Renal cortical epithelial cell (primary cell): ENCODE data around the gene OLAH. TPM values are rescaled to one million over a fixed set of nuclear protein-coding genes. Genes with fewer than 3 reads are reported as not detected.

Experiments
- DNase-seq: peaks from one replicate; pipeline ENCODE4 v3.0.0-alpha.2; 2011; ENCODE audit warnings: low read depth
- total RNA-seq: library from RNA; depleted of rRNA; stranded (reverse); fragments of >200 nt; gene quantifications from 2 replicates; pipeline ENCODE4 v1.2.3, GENCODE V29; 2014

Gene OLAH
- total RNA-seq, 1 donor from 2014 or later = 0.05 TPM

- DNase-seq = no peak
Measured at GRCh38 chr10:15069230-15069629, 25.5 kb downstream of the OLAH start.

- no peak for DNase-seq
Measured at GRCh38 chr10:15072358-15072757, 28.6 kb downstream of the OLAH start.

GRCh38 chr10:15075421-15075820 lies 31.7 kb downstream of the OLAH start:
- DNase-seq = no peak

GRCh38 chr10:15083674-15084501 lies 40.1 kb downstream of the OLAH start:
- DNase-seq = no peak

DNA sequence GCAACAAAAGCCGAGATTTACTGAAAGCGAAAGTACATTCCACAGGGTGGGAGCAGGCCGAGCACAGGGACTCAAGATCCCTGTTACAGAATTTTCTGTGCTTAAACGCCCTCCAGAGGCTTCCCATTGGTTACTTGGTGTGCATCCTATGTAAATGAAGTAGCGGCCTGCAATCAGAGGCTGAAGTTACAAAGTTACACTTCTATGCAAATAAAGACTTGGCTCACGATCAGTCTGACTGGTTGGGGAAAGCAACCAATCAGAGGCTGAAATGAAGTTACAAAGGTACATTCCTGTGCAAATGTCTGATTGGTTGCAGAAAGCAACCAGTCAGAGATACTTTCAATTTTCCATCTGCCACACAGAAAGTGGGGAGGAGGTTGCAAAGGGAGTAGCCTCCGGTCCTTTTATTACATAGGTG lies 40.8 kb downstream of the OLAH start:
- DNase-seq = peak; percentile 99

- DNase-seq = peak; percentile 50
Measured at GRCh38 chr10:15088428-15089261, 44.9 kb downstream of the OLAH start, which contains the start of gene ACBD7. Gene ACBD7 (minus strand): TSS chr10:15088776. CDS start chr10:15088728, 48 bp downstream.

- DNase-seq = no peak
Measured at GRCh38 chr10:15091418-15091817, 47.7 kb downstream of the OLAH start.

DNA sequence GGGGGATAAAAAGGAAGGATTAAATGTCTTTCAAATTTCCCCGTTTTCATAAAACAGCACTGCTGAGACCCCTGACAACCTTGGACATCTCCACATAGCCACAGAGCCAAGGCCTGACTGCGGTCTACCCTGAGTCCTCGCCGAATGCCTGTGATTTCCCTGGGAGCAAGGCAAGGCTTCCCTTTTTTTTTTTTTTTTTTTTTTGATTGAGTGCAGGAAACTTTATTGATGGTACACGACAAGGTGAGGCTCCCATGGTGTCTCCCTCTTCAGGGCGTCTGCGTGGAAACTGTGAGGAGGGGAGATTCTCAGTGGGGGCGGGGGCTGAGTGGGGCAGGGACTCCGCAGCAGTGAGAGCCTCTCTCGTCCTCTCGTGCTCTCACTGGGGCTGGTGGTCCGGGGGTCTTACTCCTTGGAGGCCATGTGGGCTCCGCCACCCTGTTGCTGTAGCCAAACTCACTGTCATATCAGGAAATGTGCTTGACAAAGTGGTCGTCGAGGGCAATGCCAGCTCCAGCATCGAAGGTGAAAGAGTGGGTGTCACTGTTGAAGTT lies 49.2 kb downstream of the OLAH start:
- DNase-seq = no peak

- no peak for DNase-seq
Measured at GRCh38 chr10:15096661-15097010, 52.9 kb downstream of the OLAH start.

DNA sequence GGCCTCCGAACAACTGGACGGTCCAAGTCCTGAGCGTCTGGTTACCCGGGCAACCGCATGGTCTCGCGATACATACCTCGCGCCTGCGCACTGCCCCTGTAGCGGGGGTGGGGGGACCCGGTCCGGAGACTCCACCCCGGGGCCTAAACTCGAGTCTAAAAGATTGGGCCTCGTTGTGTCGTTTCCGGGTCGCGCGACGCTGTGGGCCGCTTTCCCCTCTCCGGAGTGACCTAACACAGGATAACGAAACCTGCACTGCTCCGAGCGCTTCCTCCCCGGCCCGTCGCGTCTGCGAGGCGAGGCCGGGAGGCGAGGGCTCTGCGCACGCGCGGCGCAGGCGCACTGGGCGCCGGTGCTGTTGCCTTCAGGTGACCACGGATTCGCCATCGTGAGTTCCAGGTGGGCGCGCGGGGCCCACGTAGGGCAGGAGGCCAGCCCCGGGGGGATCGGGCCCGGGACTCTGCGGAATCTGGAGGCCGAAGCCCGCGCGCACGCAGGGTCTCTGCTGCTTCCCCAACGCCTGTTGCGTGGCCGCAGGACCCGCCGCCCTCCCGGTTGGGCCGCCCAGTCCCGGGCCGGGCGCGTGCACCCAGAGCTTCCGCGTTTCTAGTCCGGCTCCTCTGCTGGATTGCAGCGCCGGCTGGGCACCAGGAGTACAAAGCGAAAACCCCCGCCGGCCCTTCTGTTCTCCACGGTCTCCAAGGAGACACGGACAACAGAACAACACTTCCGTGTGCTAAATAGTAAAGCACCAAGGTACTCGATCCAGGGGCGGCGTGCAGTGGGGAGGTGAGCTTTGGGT lies 53.5 kb downstream of the OLAH start, which contains the start of gene RPP38:
Gene RPP38 (plus strand): TSS at position 345 of the 802 bp plus-strand sequence. CDS start 5,960 bp downstream, outside the sequence.
- peak; percentile 83 for DNase-seq

DNA sequence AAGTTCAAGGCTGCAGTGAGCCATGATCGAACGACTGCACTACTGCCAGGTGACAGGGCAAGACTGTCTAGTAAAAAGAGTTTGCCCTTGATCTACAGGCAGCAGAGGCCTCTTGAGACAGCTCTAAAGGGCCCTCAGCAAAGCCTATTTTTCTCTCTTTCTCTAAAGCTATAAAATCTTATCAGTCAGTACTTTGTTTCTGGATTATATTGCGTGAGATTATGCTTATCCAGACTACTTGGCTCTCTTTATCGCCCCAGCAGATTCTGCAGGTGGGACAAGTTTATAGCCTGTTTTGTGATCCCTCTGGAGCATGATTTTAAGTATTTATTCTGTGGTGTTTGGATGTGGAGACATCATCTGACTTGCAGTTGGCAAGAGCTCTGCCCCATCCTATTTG lies 56.1 kb downstream of the OLAH start:
- DNase-seq = no peak

GRCh38 chr10:15103513-15103912 lies 59.8 kb downstream of the OLAH start:
- no peak for DNase-seq

GRCh38 chr10:15106352-15107013 lies 62.7 kb downstream of the OLAH start:
- DNase-seq = peak; percentile 37

- DNase-seq = no peak
Measured at GRCh38 chr10:15112657-15113056, 68.9 kb downstream of the OLAH start.

GRCh38 chr10:15113766-15114165 lies 70.0 kb downstream of the OLAH start:
- no peak for DNase-seq

- DNase-seq = no peak
Measured at GRCh38 chr10:15116225-15116624, 72.5 kb downstream of the OLAH start.

GRCh38 chr10:15118615-15119014 lies 74.9 kb downstream of the OLAH start:
- DNase-seq = no peak

GRCh38 chr10:15120523-15120922 lies 76.8 kb downstream of the OLAH start:
- DNase-seq = no peak

DNA sequence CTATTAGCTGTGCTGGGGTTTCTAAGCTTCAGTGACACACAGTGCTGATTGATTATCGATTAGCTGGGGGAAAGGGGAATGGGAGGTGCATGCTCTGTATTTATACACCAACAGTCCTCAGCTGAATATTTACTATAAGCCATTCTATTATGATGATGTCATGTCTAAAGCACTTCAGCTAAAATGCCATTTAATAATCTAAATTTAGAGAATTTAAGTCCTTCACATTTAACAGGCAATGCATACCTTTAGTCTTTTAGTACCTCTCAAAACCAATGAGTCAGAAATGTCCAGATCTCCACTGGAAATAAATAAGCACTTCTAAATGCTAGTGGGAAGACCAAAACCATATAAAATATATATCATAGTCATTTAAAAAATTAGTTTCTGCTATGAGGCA lies 78.0 kb downstream of the OLAH start:
- no peak for DNase-seq

DNA sequence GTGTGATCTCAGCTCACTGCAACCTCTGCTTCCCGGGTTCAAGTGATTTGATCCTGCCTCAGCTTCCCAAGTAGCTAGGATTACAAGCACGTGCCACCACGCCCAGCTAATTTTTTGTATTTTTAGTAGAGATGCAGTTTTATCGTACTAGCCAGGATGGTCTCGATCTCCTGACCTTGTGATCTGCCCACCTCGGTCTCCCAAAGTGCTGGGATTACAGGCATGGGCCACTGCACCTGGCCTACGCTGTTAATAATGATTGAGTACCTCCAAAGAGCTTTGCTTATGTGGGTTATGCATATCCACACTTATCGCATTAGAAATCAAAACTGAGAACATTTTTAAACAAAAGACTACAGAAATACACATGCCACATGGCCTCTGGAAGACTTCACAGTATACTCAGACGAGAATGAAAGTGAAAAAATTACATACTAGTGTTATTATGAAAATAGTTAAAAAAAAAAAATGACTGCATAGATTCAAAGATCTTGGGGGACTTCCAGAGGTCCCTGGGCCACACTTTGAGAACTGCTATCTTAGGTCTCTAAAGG lies 78.8 kb downstream of the OLAH start:
- no peak for DNase-seq
